H1 (cell line): ENCODE results near the gene SNX2. TPM values are rescaled to one million over a fixed set of nuclear protein-coding genes. Genes with fewer than 3 reads are reported as not detected.

Experiments
- CHD1 ChIP-seq: IDR thresholded peaks from 2 replicates; pipeline ENCODE4 v1.6.1; 2012; ENCODE audit warnings: low read depth, low read length, improper control_type of control experiment
- GTF2F1 ChIP-seq: IDR thresholded peaks from 2 replicates; pipeline ENCODE4 v1.6.1; 2012; ENCODE audit warnings: low read depth, low read length, improper control_type of control experiment, borderline replicate concordance
- JUND ChIP-seq: IDR thresholded peaks from 2 replicates; pipeline ENCODE4 v1.6.1; 2011; ENCODE audit warnings: mild to moderate bottlenecking, improper control_type of control experiment, low read length
- NRF1 ChIP-seq: IDR thresholded peaks from 2 replicates; pipeline ENCODE4 v1.6.1; 2011; ENCODE audit warnings: mild to moderate bottlenecking, low read depth, low read length, improper control_type of control experiment
- RAD21 ChIP-seq, 2 experiments: IDR thresholded peaks in 1 of 2; conservative IDR thresholded peaks in 1 of 2; 2 replicates each; pipeline ENCODE4 v1.6.1; 2011; ENCODE audit warnings: low read depth in 2 of 2, low read length in 2 of 2, improper control_type of control experiment in 1 of 2, inconsistent platforms in 1 of 2, mild to moderate bottlenecking in 1 of 2, moderate library complexity in 1 of 2
- RNF2 ChIP-seq: fragments of 200-900, 300-1000 bp; sonication (generic); IDR thresholded peaks from 2 replicates; pipeline ENCODE4 v1.7.1; 2016; ENCODE audit warnings: borderline replicate concordance, low read depth, mild to moderate bottlenecking, antibody characterized with exemption, low read length; ENCODE audit not compliant: poor library complexity, severe bottlenecking; ENCODE audit errors: missing control alignments
- SIN3A ChIP-seq, 2 experiments: IDR thresholded peaks in 1 of 2; conservative IDR thresholded peaks in 1 of 2; 2 replicates each; pipeline ENCODE4 v1.6.1; 2011 to 2012; ENCODE audit warnings: low read length in 2 of 2, improper control_type of control experiment in 1 of 2, low read depth in 1 of 2, mild to moderate bottlenecking in 1 of 2
- polyA plus RNA-seq, 7 experiments: library from polyadenylated mRNA; depleted of rRNA in 3 of 7; stranded (reverse) in 5 of 7; unstranded in 2 of 7; fragments of >200 nt in 5 of 7; fragments of 200-250 nt in 2 of 7; gene quantifications; 1 replicate in 5 of 7; 2 replicates in 1 of 7; 4 replicates in 1 of 7; pipeline versions ENCODE4 v1.2.1 to v1.2.3, GENCODE V29; 2011 to 2013; ENCODE audit warnings: missing spikeins in 2 of 7, mixed read lengths in 2 of 7
- total RNA-seq: library from RNA; stranded (reverse); fragmentation: NEBNext Ultra II Directional; extraction: Animal tissue kit (Norgen Biotek cat#: 25700); gene quantifications from 2 replicates; pipeline ENCODE4 v1.2.1, GENCODE V29; 2021
- TF ChIP-seq, protein P1 (sequence below): IDR thresholded peaks from 2 replicates; pipeline ENCODE4 v1.6.1; 2011; ENCODE audit warnings: low read depth, mild to moderate bottlenecking, low read length; ENCODE audit not compliant: insufficient read depth
- TF ChIP-seq, protein P2 (sequence below), 3 experiments: IDR thresholded peaks; 1 replicate in 2 of 3; 2 replicates in 1 of 3; pipeline versions ENCODE4 v1.5.1 to v1.6.1; 2011; ENCODE audit warnings: low read length in 3 of 3, mild to moderate bottlenecking in 3 of 3, inconsistent platforms in 2 of 3, low read depth in 1 of 3, moderate library complexity in 1 of 3; ENCODE audit not compliant: insufficient read depth in 1 of 3; ENCODE audit errors: control extremely low read depth in 1 of 3

The SNX2 gene
- total and polyA plus RNA-seq, 2 of the 8 experiments (the other 6 are each of a cell fraction or from before 2014, with no cell fraction given), result 51.0 to 61.2 TPM

DNA sequence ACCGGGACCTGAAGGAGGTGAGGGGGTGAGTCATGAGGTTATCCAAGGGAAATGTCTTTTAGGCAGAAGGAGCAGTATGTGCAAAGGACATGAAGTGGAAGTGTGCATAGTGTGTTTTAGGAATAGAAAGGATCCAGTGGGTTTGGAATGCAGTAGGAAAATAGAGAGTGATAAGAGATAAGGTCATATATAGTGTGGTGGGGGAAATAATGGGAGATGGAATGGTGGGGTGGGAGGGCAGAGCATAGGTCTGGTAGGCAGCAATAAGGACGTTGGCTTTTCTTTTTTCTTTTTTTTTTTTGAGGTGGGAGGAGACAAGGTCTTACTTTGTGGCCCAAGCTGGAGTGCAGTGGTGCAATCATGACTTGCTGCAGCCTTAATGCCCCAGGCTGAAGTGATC is 88.4 kb downstream of the SNX2 start (continued):
- TF ChIP-seq, protein P1, sequence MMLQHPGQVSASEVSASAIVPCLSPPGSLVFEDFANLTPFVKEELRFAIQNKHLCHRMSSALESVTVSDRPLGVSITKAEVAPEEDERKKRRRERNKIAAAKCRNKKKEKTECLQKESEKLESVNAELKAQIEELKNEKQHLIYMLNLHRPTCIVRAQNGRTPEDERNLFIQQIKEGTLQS, result no peak
- TF ChIP-seq JUND, result no peak
- no peak for TF ChIP-seq GTF2F1
- no peak for TF ChIP-seq RAD21 (IDR thresholded peaks at IDR 0.05 in 1 of 2, conservative IDR thresholded peaks at IDR 0.05 in 1 of 2; ENCODE audit: low read depth in 2 of 2, low read length in 2 of 2)
- TF ChIP-seq, protein P2, sequence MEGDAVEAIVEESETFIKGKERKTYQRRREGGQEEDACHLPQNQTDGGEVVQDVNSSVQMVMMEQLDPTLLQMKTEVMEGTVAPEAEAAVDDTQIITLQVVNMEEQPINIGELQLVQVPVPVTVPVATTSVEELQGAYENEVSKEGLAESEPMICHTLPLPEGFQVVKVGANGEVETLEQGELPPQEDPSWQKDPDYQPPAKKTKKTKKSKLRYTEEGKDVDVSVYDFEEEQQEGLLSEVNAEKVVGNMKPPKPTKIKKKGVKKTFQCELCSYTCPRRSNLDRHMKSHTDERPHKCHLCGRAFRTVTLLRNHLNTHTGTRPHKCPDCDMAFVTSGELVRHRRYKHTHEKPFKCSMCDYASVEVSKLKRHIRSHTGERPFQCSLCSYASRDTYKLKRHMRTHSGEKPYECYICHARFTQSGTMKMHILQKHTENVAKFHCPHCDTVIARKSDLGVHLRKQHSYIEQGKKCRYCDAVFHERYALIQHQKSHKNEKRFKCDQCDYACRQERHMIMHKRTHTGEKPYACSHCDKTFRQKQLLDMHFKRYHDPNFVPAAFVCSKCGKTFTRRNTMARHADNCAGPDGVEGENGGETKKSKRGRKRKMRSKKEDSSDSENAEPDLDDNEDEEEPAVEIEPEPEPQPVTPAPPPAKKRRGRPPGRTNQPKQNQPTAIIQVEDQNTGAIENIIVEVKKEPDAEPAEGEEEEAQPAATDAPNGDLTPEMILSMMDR (IDR thresholded peaks at IDR 0.05; ENCODE audit: control extremely low read depth in 1 of 3, insufficient read depth in 1 of 3, low read depth in 1 of 3, low read length in 3 of 3), result no peak
- no peak for TF ChIP-seq RNF2
- no peak for TF ChIP-seq SIN3A (conservative IDR thresholded peaks at IDR 0.05 in 1 of 2, IDR thresholded peaks at IDR 0.05 in 1 of 2; ENCODE audit: low read depth in 1 of 2, low read length in 2 of 2)
- TF ChIP-seq NRF1, result no peak
- no peak for TF ChIP-seq CHD1
